ENCODE measurements around the gene RNF11. TPM values are rescaled to one million over a fixed set of nuclear protein-coding genes. Genes with fewer than 3 reads are reported as not detected.

RNF11 gene
- total and polyA plus RNA-seq, 2 of the 8 experiments (the other 6 are each of a cell fraction or from before 2014, with no cell fraction given) = 49.6 to 54.2 TPM

- Histone ChIP-seq H4K20me1 (replicated peaks in 1 of 2; ENCODE audit: control insufficient read depth in 1 of 2, insufficient read depth in 2 of 2, low read length in 2 of 2) (no peaks in the 10 kb centered on the region), H2AFZ (ENCODE audit: low read length) (no peak overlapping the region), H4K91ac (replicated peaks; ENCODE audit: insufficient read length, low read length) (no peak overlapping the region), H3K27me3 (replicated peaks in 1 of 4; ENCODE audit: control insufficient read depth in 3 of 4, extremely low read depth in 1 of 4, insufficient read depth in 3 of 4, low read length in 3 of 4) (no peaks in the 10 kb centered on the region), H3K27ac (ENCODE audit: low read depth, low read length) (no peak overlapping the region), H3K23ac (ENCODE audit: insufficient read length) (no peak overlapping the region), H2AK5ac (ENCODE audit: low read depth, low read length) (no peak overlapping the region), H3K79me2 (ENCODE audit: control insufficient read depth in 1 of 2, insufficient read depth in 2 of 2, low read length in 2 of 2) (no peaks in the 10 kb centered on the region), H3K4ac (replicated peaks; ENCODE audit: insufficient read length, low read depth, low read length) (no peak overlapping the region), H2BK120ac (replicated peaks; ENCODE audit: low read depth, low read length) (no peak overlapping the region), H2BK20ac (ENCODE audit: low read length) (no peak overlapping the region), H4K5ac (ENCODE audit: insufficient read length, low read depth, low read length) (no peak overlapping the region), H4K8ac (ENCODE audit: extremely low read depth, insufficient read depth, low read length) (no peak overlapping the region), H2BK15ac (ENCODE audit: low read length) (no peak overlapping the region), H3K4me1 (replicated peaks in 1 of 4; ENCODE audit: control insufficient read depth in 3 of 4, insufficient read depth in 4 of 4, low read length in 3 of 4) (no peaks in the 10 kb centered on the region; a peak in 1 of 7 replicates), H3K9me3 (ENCODE audit: insufficient read depth in 2 of 2, low read depth in 1 of 2, low read length in 1 of 2) (no peaks in the 10 kb centered on the region), H3K18ac (ENCODE audit: extremely low read depth, low read length) (no peak overlapping the region), H3K4me3 (ENCODE audit: extremely low read depth in 1 of 4, insufficient read depth in 2 of 4, low read depth in 3 of 4, low read length in 4 of 4) (no peak overlapping the region), H2BK12ac (ENCODE audit: low read depth, low read length) (no peak overlapping the region), H3K36me3 (ENCODE audit: control insufficient read depth in 2 of 4, insufficient read depth in 4 of 4, low read length in 3 of 4) (no peaks in the 10 kb centered on the region), H3K14ac (ENCODE audit: insufficient read length) (no peak overlapping the region), H3K9ac (replicated peaks in 1 of 4; ENCODE audit: extremely low read depth in 1 of 4, low read depth in 3 of 4, low read length in 3 of 4) (no peak overlapping the region), H2BK5ac (ENCODE audit: low read depth, low read length) (no peak overlapping the region), H3K56ac (replicated peaks; ENCODE audit: insufficient read length, low read depth, low read length) (no peak overlapping the region), H3K4me2 (ENCODE audit: insufficient read depth in 1 of 2, low read depth in 2 of 2, low read length in 2 of 2) (no peak overlapping the region), H3K79me1 (ENCODE audit: low read depth, low read length) (no peaks in the 10 kb centered on the region), H3K23me2 (ENCODE audit: low read depth, low read length) (no peaks in the 10 kb centered on the region)
- DNase-seq (ENCODE audit: low read depth in 1 of 2, low spot score in 2 of 2) = no peak
- CTCF ChIA-PET (ENCODE audit: partially characterized antibody) = no interaction called here
- 77% methylated on average over 5 of the region's 5 CpGs; no CpG with 5 or more reads in 1 of the 2 experiments for WGBS, 2 experiments (ENCODE audit: extremely low coverage in 1 of 2, insufficient coverage in 1 of 2, insufficient read length in 1 of 2, insufficient replicate concordance in 2 of 2, low coverage in 1 of 2, low lambda C conversion rate in 2 of 2, missing lambda C conversion rate in 1 of 2)
- no peak for FAIRE-seq
- POLR2A ChIA-PET (ENCODE audit: partially characterized antibody) = no interaction called here
- TF ChIP-seq MAFK (IDR thresholded peaks at IDR 0.05; ENCODE audit: low read depth, low read length) (no peak), SIN3A (conservative IDR thresholded peaks at IDR 0.05 in 1 of 2, IDR thresholded peaks at IDR 0.05 in 1 of 2; ENCODE audit: low read depth in 1 of 2, low read length in 2 of 2) (no peak), POU5F1 (IDR thresholded peaks at IDR 0.05; ENCODE audit: low read depth, low read length) (no peak), ZNF274 (IDR thresholded peaks at IDR 0.05; ENCODE audit: borderline replicate concordance, extremely low read depth, low read length) (no peak), KDM4A (IDR thresholded peaks at IDR 0.05; ENCODE audit: low read depth, low read length, severe bottlenecking) (no peak), SP4 (IDR thresholded peaks at IDR 0.05; ENCODE audit: low read length) (no peak), ATF3 (IDR thresholded peaks at IDR 0.05; ENCODE audit: insufficient read depth, low read depth, low read length) (no peak), SP1 (IDR thresholded peaks at IDR 0.05; ENCODE audit: low read depth, low read length) (no peak), TAF7 (optimal IDR thresholded peaks at IDR 0.05; ENCODE audit: borderline replicate concordance, low read depth, low read length) (no peak), CREB1 (IDR thresholded peaks at IDR 0.05) (no peak), POLR2A (IDR thresholded peaks at IDR 0.05; ENCODE audit: control extremely low read depth in 1 of 2, low read depth in 2 of 2, low read length in 2 of 2) (no peak), KDM5A (IDR thresholded peaks at IDR 0.05; ENCODE audit: low read length) (no peak), E2F6 (IDR thresholded peaks at IDR 0.05) (no peak)
These were observed 47.9 kb downstream of the RNF11 start for GRCh38 chr1:51283979-51284378.
